HepG2 (cell line): ENCODE data around the gene ANKRD7. TPM values are rescaled to one million over a fixed set of nuclear protein-coding genes. Genes with fewer than 3 reads are reported as not detected.

Experiments used
- ARID4A ChIP-seq: sonication (generic); formaldehyde crosslinking; IDR thresholded peaks from 2 replicates; pipeline ENCODE4 v1.5.0; 2020; ENCODE audit warnings: mild to moderate bottlenecking, missing genetic modification reagents, borderline replicate concordance
- GPN1 ChIP-seq: sonication (generic); formaldehyde crosslinking; IDR thresholded peaks from 2 replicates; pipeline ENCODE4 v1.5.1; 2020; ENCODE audit warnings: missing genetic modification reagents, borderline replicate concordance
- MTF2 ChIP-seq: sonication (generic); formaldehyde crosslinking; IDR thresholded peaks from 2 replicates; pipeline ENCODE4 v1.5.0; 2020; ENCODE audit warnings: missing genetic modification reagents, borderline replicate concordance
- NFRKB ChIP-seq: fragments of 450-650 bp; IDR thresholded peaks from 2 replicates; pipeline ENCODE4 v1.6.1; 2017
- PREB ChIP-seq: sonication (generic); formaldehyde crosslinking; IDR thresholded peaks from 2 replicates; pipeline ENCODE4 v1.4.0; 2020; ENCODE audit warnings: missing genetic modification reagents
- RFX3 ChIP-seq: IDR thresholded peaks from 2 replicates; pipeline ENCODE4 v1.6.1; 2016; ENCODE audit warnings: missing biosample characterization, missing genetic modification reagents
- TFDP1 ChIP-seq: IDR thresholded peaks from 2 replicates; pipeline ENCODE4 v1.6.1; 2016; ENCODE audit warnings: missing compliant biosample characterization, missing genetic modification reagents, borderline replicate concordance
- ZNF251 ChIP-seq: sonication (generic); formaldehyde crosslinking; IDR thresholded peaks from 2 replicates; pipeline ENCODE4 v1.9.0; 2021; ENCODE audit warnings: mild to moderate bottlenecking, missing genetic modification reagents
- ZNF460 ChIP-seq: sonication (generic); formaldehyde crosslinking; IDR thresholded peaks from 2 replicates; pipeline ENCODE4 v1.5.1; 2020; ENCODE audit warnings: missing genetic modification reagents, mild to moderate bottlenecking, borderline replicate concordance
- ZNF597 ChIP-seq: sonication (generic); formaldehyde crosslinking; IDR thresholded peaks from 2 replicates; pipeline ENCODE4 v1.5.0; 2020; ENCODE audit warnings: missing genetic modification reagents
- ZNF770 ChIP-seq: sonication (generic); formaldehyde crosslinking; IDR thresholded peaks from 2 replicates; pipeline ENCODE4 v1.5.0; 2020; ENCODE audit warnings: mild to moderate bottlenecking, missing genetic modification reagents
- ZNF800 ChIP-seq: sonication (generic); formaldehyde crosslinking; IDR thresholded peaks from 2 replicates; pipeline ENCODE4 v1.4.0; 2020; ENCODE audit warnings: missing genetic modification reagents
- polyA plus RNA-seq, 8 experiments: library from polyadenylated mRNA; depleted of rRNA in 3 of 8; stranded (reverse) in 7 of 8; unstranded in 1 of 8; fragments of >200 nt; fragmentation: Illumina TruSeq in 4 of 8; extraction: Trizol in 4 of 8; gene quantifications; 2 replicates each; pipeline versions ENCODE4 v1.2.1 to v1.2.3, GENCODE V29; 2011 to 2016; ENCODE audit warnings: low read depth in 4 of 8, missing spikeins in 1 of 8, mixed read lengths in 1 of 8; ENCODE audit not compliant: insufficient read depth in 1 of 8
- total RNA-seq, 5 experiments: library from RNA; depleted of rRNA; stranded (reverse); fragments of >200 nt; fragmentation: Illumina TruSeq; extraction: Trizol; gene quantifications; 2 replicates each; pipeline ENCODE4 v1.2.3, GENCODE V29; 2016; ENCODE audit warnings: low read depth in 1 of 5

The ANKRD7 gene
- total and polyA plus RNA-seq, 2 of the 13 experiments (the other 11 are each of a cell fraction or from before 2014, with no cell fraction given) = not detected

- peak; percentile 97 for TF ChIP-seq ARID4A (CRISPR knock-in tag)
- TF ChIP-seq ZNF251 (CRISPR knock-in tag) = no peak
- no peak for TF ChIP-seq ZNF597 (CRISPR knock-in tag)
- TF ChIP-seq MTF2 (CRISPR knock-in tag) = no peak
- TF ChIP-seq NFRKB = no peak
- no peak for TF ChIP-seq ZNF800 (CRISPR knock-in tag)
- peak; percentile 92; the same call in 1 of the 2 replicates for TF ChIP-seq GPN1
- peak; percentile 85; the same call in 1 of the 2 replicates for TF ChIP-seq TFDP1
- peak; percentile 89 for TF ChIP-seq ZNF770 (CRISPR knock-in tag)
- TF ChIP-seq ZNF460 (CRISPR knock-in tag) = peak; percentile 13; the same call in 1 of the 2 replicates
- no peak for TF ChIP-seq PREB
- TF ChIP-seq RFX3 (CRISPR knock-in tag) = no peak
Observed at GRCh38 chr7:118183786-118184564, 40.5 kb upstream of the ANKRD7 start, which contains the start of gene LSM8 (continued).
